CD4-positive, alpha-beta T cell treated with Interleukin-6 at 100 ng/mL for 8 hours (primary cell): Measurements from ENCODE around the gene WNK2.
"Not testable (repeated sequence)": the region's sequence is repeated elsewhere in the genome, so short reads cannot be mapped to it uniquely, and the experiment has no call there.

ENCODE experiments used
- DNase-seq: peaks from one replicate; pipeline ENCODE4 v3.0.0-alpha.2; 2020; ENCODE audit warnings: mixed read lengths, low spot score

WNK2 gene

GRCh38 chr9:93307468-93308157 lies 123.7 kb downstream of the WNK2 start:
- DNase-seq = no peak

GRCh38 chr9:93308158-93308602 lies 124.2 kb downstream of the WNK2 start:
- no peak for DNase-seq

GRCh38 chr9:93308676-93309075 lies 124.7 kb downstream of the WNK2 start:
- no peak for DNase-seq

- no peak for DNase-seq
These were observed 126.0 kb downstream of the WNK2 start for GRCh38 chr9:93309889-93310425.

DNA sequence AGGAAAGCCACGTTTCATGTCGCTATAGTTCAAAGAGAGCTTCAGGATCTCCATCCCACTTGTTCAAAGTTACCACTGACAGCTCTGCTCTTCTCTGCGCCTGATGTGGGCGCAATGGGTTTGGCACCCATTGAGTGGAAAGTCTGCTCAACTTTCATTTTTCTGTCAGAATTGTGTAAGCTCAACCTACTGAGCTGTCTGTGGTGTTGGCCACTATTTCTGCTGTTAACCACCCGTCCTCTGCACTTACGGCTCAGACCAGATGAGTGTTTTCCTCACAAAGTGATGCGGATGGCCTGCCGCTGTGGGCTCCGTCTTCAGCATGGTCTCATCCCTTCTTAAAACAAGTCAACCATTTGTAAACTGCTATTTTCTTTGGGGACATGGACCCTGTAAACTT lies 131.2 kb downstream of the WNK2 start:
- DNase-seq = no peak

GRCh38 chr9:93315960-93316359 lies 132.0 kb downstream of the WNK2 start:
- DNase-seq = no peak

GRCh38 chr9:93316726-93317494 lies 133.0 kb downstream of the WNK2 start:
- DNase-seq = no peak

- no peak for DNase-seq
These were observed 133.7 kb downstream of the WNK2 start for GRCh38 chr9:93317495-93318094.

DNA sequence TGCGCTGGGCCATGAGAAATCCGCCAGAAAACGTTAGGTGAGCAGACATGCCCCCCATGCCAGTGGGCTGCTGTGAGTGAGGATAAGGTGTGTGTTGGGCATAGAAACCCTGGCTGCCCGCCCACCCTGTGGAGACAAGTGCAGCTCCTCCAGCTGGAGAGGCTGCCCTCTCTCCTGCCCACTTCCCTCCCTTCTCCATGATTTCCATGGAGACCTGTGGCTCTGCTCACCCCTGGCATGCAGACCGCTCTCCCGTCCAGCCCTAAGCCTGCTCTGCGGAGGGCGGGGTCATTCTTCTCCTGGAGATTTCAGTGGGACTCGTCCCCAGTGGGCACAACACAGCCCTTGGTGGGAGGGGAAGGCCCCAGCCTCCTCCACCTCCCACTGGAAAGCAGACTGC lies 134.5 kb downstream of the WNK2 start:
- no peak for DNase-seq

GRCh38 chr9:93319301-93319991 lies 135.5 kb downstream of the WNK2 start:
- no peak for DNase-seq

DNA sequence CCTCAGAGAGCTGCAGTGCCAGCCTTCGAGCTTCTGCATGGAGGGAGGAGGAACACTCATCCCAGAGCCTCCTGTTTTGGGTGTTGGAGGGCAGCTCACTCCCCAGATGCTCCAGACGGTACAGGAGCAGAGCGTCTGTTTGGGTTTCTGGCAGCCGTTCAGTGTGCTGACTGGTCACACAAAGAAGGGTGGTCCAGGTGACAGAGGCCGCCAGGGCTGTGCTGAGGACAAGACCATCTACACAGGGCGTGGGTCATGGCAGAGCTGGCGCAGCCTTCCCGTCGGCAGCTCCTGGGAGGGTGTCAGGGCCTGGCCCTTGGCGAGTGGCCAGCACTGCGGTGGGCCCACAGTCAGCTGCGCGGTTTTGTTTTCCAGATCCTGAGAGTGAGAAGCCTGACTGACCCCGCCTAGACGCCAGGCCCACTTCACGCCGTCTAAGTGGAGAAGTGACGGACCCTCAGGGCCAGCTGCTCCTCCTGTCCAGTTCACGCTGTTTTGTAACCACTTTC lies 136.1 kb downstream of the WNK2 start:
- DNase-seq = no peak

GRCh38 chr9:93320591-93321219 lies 136.8 kb downstream of the WNK2 start:
- DNase-seq = no peak

GRCh38 chr9:93321220-93321610 lies 137.3 kb downstream of the WNK2 start:
- DNase-seq = no peak

DNA sequence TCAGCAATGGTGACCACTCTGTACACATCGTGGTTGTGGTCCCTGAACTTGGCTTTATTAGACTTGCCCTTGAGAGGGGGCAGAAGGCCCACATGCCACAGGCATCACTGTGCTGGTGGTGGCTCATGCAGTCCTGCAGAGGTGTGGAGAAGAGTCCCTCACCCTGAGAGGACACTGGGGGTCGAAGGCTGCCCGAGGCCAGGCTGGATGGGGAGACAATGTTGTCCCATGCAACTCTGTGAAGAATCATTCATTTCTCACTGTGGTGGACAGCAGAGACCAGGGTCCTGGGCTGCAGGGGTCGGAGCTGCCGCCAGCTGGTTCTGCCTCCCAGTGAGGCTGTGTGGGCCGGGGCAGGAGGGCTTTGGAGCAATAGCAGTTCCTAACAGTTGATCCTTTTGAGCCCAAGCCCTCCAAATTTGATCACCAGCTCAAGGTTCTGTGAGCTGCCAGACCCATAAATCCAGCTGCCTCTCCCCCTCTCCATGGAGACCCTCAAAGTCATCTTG lies 139.6 kb downstream of the WNK2 start:
- DNase-seq = not testable (repeated sequence)

DNA sequence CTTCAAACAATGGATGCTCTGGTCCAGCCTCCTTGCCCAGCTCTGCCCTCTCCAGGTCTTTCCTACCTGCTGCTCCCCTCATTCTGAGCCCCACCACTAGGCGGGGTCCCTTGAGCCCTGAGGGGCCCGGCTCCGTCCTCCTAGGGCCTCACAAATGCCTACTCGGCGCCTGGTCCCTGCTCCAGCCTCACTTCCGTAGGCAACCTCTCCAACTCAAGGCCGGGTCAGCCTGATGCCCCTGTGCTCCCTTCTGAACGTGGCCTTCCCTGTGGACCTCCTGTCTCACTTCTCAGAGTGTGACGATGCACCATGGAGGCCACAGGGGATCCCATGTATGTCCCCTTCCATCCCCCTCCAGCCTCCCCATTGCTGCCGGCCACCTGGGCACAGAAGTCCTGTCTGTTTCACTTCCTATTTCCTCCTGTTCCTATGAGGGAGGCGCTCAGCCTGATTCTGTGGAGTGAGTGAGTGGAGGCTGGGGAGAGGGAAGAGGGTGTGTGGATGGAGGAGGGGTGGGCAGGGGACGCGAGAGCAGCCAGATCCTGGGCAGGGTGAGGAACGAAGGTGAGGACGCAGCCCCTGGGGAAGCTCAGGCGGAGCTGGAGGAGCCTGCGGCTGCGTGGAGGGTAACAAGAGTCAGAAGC lies 140.4 kb downstream of the WNK2 start:
- no peak for DNase-seq

- DNase-seq = no peak
These were observed 141.5 kb downstream of the WNK2 start for GRCh38 chr9:93325307-93326035.

GRCh38 chr9:93326056-93326455 lies 142.1 kb downstream of the WNK2 start:
- DNase-seq = no peak

GRCh38 chr9:93326654-93327053 lies 142.7 kb downstream of the WNK2 start:
- no peak for DNase-seq

DNA sequence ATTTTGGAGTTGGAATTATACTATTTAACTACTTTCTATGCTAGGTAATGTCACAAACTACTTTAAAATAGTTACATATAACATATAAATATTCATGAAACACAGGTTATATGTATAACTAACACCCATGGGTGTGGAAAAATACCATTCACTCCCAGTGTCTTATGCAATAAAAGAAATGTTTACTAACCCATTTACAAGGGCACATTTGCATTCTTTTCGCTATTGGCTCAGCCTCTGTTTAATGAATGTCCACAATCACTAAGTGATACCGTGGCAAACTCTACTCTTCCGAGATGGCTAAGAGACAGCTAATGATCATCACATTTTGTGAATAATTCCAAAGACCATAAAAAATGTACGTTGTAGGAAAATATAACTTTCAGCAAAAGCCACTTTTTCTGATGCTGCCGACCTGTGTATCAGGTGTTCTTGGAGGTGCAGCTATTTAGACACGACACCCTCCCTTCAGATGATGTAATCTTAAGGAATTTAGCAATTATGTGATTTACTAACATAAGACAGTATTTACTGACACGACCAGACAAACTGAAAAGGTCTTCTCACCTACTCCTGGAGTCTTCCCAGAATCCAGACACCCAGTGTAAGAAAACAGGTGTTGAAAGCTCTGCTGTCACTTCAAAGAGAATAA lies 145.8 kb downstream of the WNK2 start:
- no peak for DNase-seq

- no peak for DNase-seq
These were observed 148.4 kb downstream of the WNK2 start for GRCh38 chr9:93332317-93332716.
